GM12865 (cell line): ENCODE results near the gene DCPS.

Experiments used
- DNase-seq: peaks from one replicate; pipeline ENCODE4 v3.0.0; 2010; ENCODE audit warnings: low read depth
- H3K4me3 ChIP-seq: 2 replicates; pipeline ENCODE4 v1.5.1; 2011; ENCODE audit warnings: mild to moderate bottlenecking, low read depth, low read length, control low read depth
- TF ChIP-seq, protein P1 (sequence below): IDR thresholded peaks from 2 replicates; pipeline ENCODE4 v1.5.1; 2011; ENCODE audit warnings: low read length, control low read depth, low read depth, inconsistent platforms; ENCODE audit not compliant: insufficient read depth; ENCODE audit errors: missing control alignments

Gene DCPS

DNA sequence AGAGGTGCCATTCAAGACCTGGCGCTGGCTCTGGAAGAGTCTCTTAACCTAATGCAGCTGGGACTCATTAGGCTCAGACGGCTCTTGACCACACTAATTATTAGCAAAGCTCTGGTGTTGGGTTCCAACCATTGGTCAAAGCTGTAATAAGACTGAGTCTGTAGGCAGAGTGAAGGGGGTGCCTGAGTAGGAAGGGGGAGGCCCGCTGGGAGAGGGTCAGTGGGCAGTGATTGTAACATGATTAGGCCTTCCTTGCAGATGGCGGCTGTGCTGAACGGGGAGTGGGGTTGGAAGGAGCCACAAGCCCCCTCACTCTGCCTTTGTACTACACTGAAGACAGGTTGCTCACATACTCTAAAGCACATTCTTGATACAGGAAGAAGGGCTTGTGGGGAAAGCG lies 40.4 kb upstream of the DCPS start:
- TF ChIP-seq, protein P1, sequence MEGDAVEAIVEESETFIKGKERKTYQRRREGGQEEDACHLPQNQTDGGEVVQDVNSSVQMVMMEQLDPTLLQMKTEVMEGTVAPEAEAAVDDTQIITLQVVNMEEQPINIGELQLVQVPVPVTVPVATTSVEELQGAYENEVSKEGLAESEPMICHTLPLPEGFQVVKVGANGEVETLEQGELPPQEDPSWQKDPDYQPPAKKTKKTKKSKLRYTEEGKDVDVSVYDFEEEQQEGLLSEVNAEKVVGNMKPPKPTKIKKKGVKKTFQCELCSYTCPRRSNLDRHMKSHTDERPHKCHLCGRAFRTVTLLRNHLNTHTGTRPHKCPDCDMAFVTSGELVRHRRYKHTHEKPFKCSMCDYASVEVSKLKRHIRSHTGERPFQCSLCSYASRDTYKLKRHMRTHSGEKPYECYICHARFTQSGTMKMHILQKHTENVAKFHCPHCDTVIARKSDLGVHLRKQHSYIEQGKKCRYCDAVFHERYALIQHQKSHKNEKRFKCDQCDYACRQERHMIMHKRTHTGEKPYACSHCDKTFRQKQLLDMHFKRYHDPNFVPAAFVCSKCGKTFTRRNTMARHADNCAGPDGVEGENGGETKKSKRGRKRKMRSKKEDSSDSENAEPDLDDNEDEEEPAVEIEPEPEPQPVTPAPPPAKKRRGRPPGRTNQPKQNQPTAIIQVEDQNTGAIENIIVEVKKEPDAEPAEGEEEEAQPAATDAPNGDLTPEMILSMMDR, result no peak
- DNase-seq, result no peak
- H3K4me3 ChIP-seq, result no peak overlapping the region

DNA sequence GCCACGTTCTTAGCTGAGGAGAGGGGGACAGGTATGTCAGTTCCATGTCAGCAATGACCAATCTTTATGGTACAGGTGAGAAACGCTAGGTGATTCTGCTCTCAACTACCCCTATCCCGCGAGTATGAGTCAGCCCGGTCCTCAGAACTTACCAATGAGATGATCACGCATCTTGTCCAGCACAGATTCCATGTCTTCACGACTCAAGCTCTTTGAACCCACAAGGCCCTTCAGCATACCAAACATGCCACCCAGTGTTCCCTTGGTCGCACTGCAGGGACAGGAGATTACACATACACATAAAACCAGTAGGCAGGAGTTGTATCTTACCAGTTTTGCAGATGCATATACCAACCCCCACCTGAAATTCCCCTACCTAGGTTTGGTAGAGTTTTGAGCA lies 38.0 kb upstream of the DCPS start:
- TF ChIP-seq, protein P1, result no peak
- DNase-seq, result no peak
- H3K4me3 ChIP-seq, result no peak overlapping the region

DNA sequence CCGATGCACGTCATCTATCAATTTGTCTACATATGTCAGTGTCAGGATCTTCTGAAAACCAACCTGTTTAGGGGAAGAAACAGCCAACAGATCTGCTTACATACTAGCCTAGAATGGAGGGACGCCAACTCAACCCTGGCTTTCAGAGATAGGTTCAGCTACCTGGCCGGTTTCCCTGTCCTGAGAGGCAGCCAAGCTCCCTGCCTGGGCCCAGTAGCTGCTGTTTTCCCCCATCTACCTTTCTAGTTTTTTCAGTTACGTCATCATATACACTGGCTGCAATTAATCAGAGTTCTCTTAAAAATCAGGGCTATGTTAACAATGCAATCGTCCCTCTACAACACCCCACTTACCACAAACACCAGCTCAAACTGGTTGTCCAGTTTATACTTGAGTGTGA lies 36.2 kb upstream of the DCPS start:
- TF ChIP-seq, protein P1, result no peak
- peak overlapping the region; percentile 88 for H3K4me3 ChIP-seq
- no peak for DNase-seq

DNA sequence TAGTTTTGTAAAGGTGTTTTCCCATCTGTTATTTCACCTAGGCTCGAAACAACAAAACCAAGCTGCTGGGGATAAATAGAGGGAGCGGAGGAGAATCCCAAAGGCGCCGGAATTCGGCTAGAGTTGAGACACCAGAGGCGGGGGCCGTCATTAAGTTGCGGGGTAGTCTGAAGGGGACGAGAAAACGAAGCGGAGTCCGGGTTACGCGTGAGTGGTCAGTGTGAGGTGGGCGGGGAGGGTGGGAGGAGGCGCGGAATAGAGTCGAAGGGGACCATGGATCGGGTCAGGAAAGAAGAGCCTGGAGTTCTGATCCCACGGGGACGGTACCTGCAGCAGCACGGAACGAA lies 35.5 kb upstream of the DCPS start:
- no peak for DNase-seq

DNA sequence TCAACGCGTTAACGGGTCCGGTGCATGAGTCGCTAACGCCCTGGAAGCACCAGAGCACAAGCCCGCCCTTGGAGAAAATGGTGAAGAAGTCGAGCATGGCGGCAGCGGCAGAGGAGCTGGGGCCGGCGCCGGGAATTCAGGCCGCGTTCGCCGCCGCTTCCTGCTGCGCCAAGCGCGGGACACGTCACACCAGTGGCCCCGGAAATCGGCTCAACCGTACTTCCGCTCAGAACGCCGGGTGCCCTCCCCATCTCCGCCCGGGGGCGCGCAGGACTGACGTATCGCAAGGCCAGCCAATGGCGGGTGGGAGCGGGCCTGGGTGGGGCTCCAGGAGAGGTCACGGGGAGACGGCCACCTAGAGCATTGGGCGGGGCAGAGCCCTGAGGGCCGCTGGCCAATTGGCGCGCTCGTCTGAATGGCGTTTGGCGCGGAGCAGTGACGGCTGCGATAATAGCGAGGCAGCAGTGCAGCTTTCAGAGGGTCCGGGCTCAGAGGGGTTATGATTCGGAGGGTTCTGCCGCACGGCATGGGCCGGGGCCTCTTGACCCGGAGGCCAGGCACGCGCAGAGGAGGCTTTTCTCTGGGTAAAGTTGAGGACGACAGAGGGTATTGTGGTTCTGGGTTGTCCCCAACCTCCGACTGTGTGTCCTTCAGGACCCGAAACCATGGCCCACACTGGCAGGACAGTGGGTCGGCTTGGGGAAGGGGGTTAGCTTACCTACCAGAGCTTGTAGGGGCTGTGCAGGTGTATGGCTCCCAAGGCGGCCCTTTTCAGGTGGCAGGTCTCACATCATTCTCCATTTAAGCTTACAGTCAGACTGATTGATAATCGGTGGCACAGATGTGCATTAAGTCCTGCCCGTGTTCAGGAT lies 34.9 kb upstream of the DCPS start, which contains the start of the genes FOXRED1 and SRPRA:
FOXRED1 (plus strand) TSS at position 447 of the 872 bp plus-strand sequence; CDS start at position 500, 53 bp downstream.
SRPRA (minus strand) TSS at position 188 of the 872 bp plus-strand sequence; CDS start at position 97, 91 bp downstream.
- TF ChIP-seq, protein P1, result no peak
- peak; percentile 100 for DNase-seq
- H3K4me3 ChIP-seq, result peak within 1 kb of the TSS; percentile 98

More for the DNA sequence above, 35.5 kb upstream of the DCPS start:
- peak overlapping the region; percentile 88 for H3K4me3 ChIP-seq
- TF ChIP-seq, protein P1, result no peak

DNA sequence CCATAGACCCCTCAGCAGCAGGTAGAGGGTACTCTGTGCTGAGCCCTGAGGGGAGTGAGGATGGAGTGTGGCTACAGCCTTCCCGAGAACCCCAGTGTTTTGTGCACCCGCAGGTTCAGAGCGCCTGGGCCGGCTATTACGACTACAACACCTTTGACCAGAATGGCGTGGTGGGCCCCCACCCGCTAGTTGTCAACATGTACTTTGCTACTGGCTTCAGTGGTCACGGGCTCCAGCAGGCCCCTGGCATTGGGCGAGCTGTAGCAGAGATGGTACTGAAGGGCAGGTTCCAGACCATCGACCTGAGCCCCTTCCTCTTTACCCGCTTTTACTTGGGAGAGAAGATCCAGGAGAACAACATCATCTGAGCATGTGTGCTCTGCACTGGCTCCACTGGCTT lies 26.5 kb upstream of the DCPS start:
- TF ChIP-seq, protein P1, result no peak
- DNase-seq, result no peak
- no peak overlapping the region for H3K4me3 ChIP-seq
